ENCODE data around the gene TMEM232. TPM values are rescaled to one million over a fixed set of nuclear protein-coding genes. Genes with fewer than 3 reads are reported as not detected.
"Not testable (repeated sequence)": the region's sequence is repeated elsewhere in the genome, so short reads cannot be mapped to it uniquely, and the experiment has no call there.

The TMEM232 gene
- total and polyA plus RNA-seq, 2 experiments from 2014 or later = 0.78 to 6.2 TPM

GRCh38 chr5:110544603-110545002, 181.9 kb downstream of the TMEM232 start:
- WGBS, 2 experiments (ENCODE audit: low coverage in 1 of 2, low lambda C conversion rate in 2 of 2, missing lambda C conversion rate in 2 of 2) = 95 to 100% methylated on average over 1 of the region's 1 CpG
- Histone ChIP-seq H3K4me2 (ENCODE audit: unreplicated experiment) (no peak overlapping the region), H3K36me3 (ENCODE audit: low read depth) (no peaks in the 10 kb centered on the region), H4K20me1 (ENCODE audit: insufficient read depth) (no peaks in the 10 kb centered on the region), H3K27me3 (replicated peaks; ENCODE audit: insufficient read depth) (no peaks in the 10 kb centered on the region), H3F3A (ENCODE audit: insufficient read depth) (no peaks in the 10 kb centered on the region), H3K4me3 (no peak overlapping the region), H3K4me1 (ENCODE audit: insufficient read depth) (peaks cover 16% of the 10 kb centered on the region), H3K9me3 (ENCODE audit: low read depth) (no peaks in the 10 kb centered on the region), H2AFZ (no peak overlapping the region), H3K9ac (no peak overlapping the region), H3K9me2 (ENCODE audit: insufficient read depth) (no peaks in the 10 kb centered on the region), H3K79me2 (ENCODE audit: insufficient read depth) (no peaks in the 10 kb centered on the region), H3K27ac (no peak overlapping the region)
- TF ChIP-seq EZH2phosphoT487 (IDR thresholded peaks at IDR 0.05; ENCODE audit: insufficient read depth, low read depth) (no peak), EZH2 (IDR thresholded peaks at IDR 0.05; ENCODE audit: insufficient read depth, poor library complexity, severe bottlenecking) (no peak)
- peak; percentile 57 for DNase-seq
- in situ Hi-C loops (cut with MboI) = no loop called here

GRCh38 chr5:110542949-110543348, 183.5 kb downstream of the TMEM232 start:
- Histone ChIP-seq H4K20me1 (ENCODE audit: insufficient read depth) (no peaks in the 10 kb centered on the region), H3K4me2 (ENCODE audit: unreplicated experiment) (no peak overlapping the region), H3K79me2 (ENCODE audit: insufficient read depth) (no peaks in the 10 kb centered on the region), H3K4me3 (no peak overlapping the region), H3K9me3 (ENCODE audit: low read depth) (no peaks in the 10 kb centered on the region), H3F3A (ENCODE audit: insufficient read depth) (no peaks in the 10 kb centered on the region), H2AFZ (no peak overlapping the region), H3K27me3 (replicated peaks; ENCODE audit: insufficient read depth) (no peaks in the 10 kb centered on the region), H3K9ac (no peak overlapping the region), H3K27ac (no peak overlapping the region), H3K4me1 (ENCODE audit: insufficient read depth) (peaks cover 16% of the 10 kb centered on the region), H3K36me3 (ENCODE audit: low read depth) (no peaks in the 10 kb centered on the region), H3K9me2 (ENCODE audit: insufficient read depth) (no peaks in the 10 kb centered on the region)
- no peak for DNase-seq
- 86 to 88% methylated on average over 3 of the region's 3 CpGs for WGBS, 2 experiments (ENCODE audit: low coverage in 1 of 2, low lambda C conversion rate in 2 of 2, missing lambda C conversion rate in 2 of 2)
- TF ChIP-seq EZH2phosphoT487 (IDR thresholded peaks at IDR 0.05; ENCODE audit: insufficient read depth, low read depth) (no peak), EZH2 (IDR thresholded peaks at IDR 0.05; ENCODE audit: insufficient read depth, poor library complexity, severe bottlenecking) (no peak)
- in situ Hi-C loops (cut with MboI) = no loop called here

GRCh38 chr5:110536120-110537115, 190.1 kb downstream of the TMEM232 start:
- H3K27ac ChIP-seq = no peak overlapping the region
- peaks cover 12% of the 10 kb centered on the region for H3K4me1 ChIP-seq (ENCODE audit: insufficient read depth)
- in situ Hi-C loops (cut with MboI) = no loop called here
- no peaks in the 10 kb centered on the region for H3K79me2 ChIP-seq (ENCODE audit: insufficient read depth)
- H3K9ac ChIP-seq = no peak overlapping the region
- no peaks in the 10 kb centered on the region for H4K20me1 ChIP-seq (ENCODE audit: insufficient read depth)
- no peaks in the 10 kb centered on the region for H3K36me3 ChIP-seq (ENCODE audit: low read depth)
- H3F3A ChIP-seq (ENCODE audit: insufficient read depth) = no peaks in the 10 kb centered on the region
- peak; percentile 66 for DNase-seq
- H3K9me2 ChIP-seq (ENCODE audit: insufficient read depth) = no peaks in the 10 kb centered on the region
- 26 to 27% methylated on average over 6 of the region's 6 CpGs for WGBS, 2 experiments (ENCODE audit: low coverage in 1 of 2, low lambda C conversion rate in 2 of 2, missing lambda C conversion rate in 2 of 2)
- no peak overlapping the region for H3K4me3 ChIP-seq
- H2AFZ ChIP-seq = no peak overlapping the region
- H3K4me2 ChIP-seq (ENCODE audit: unreplicated experiment) = no peak overlapping the region
- H3K9me3 ChIP-seq (ENCODE audit: low read depth) = no peaks in the 10 kb centered on the region
- TF ChIP-seq EZH2phosphoT487 (IDR thresholded peaks at IDR 0.05; ENCODE audit: insufficient read depth, low read depth) = no peak
- TF ChIP-seq EZH2 (IDR thresholded peaks at IDR 0.05; ENCODE audit: insufficient read depth, poor library complexity, severe bottlenecking) = no peak
- H3K27me3 ChIP-seq (replicated peaks; ENCODE audit: insufficient read depth) = no peaks in the 10 kb centered on the region

- H3K9ac ChIP-seq; H3K9me3 ChIP-seq (ENCODE audit: low read depth); H3K27me3 ChIP-seq (replicated peaks; ENCODE audit: insufficient read depth); H3K27ac ChIP-seq; H3K4me3 ChIP-seq; in situ Hi-C loops (cut with MboI); H3K79me2 ChIP-seq (ENCODE audit: insufficient read depth); H2AFZ ChIP-seq; H3K4me2 ChIP-seq (ENCODE audit: unreplicated experiment); H3F3A ChIP-seq (ENCODE audit: insufficient read depth); DNase-seq; H3K9me2 ChIP-seq (ENCODE audit: insufficient read depth); H4K20me1 ChIP-seq (ENCODE audit: insufficient read depth); H3K36me3 ChIP-seq (ENCODE audit: low read depth): not testable (repeated sequence)
- WGBS, 2 experiments (ENCODE audit: low coverage in 1 of 2, low lambda C conversion rate in 2 of 2, missing lambda C conversion rate in 2 of 2) = 89 to 90% methylated on average over 7 of the region's 7 CpGs
- peaks cover 12% of the 10 kb centered on the region for H3K4me1 ChIP-seq (ENCODE audit: insufficient read depth)
These were observed 191.3 kb downstream of the TMEM232 start for GRCh38 chr5:110535146-110535545.

Measured in GM23248 (cell line).